ENCODE measurements around the gene CDCA5.

DNA sequence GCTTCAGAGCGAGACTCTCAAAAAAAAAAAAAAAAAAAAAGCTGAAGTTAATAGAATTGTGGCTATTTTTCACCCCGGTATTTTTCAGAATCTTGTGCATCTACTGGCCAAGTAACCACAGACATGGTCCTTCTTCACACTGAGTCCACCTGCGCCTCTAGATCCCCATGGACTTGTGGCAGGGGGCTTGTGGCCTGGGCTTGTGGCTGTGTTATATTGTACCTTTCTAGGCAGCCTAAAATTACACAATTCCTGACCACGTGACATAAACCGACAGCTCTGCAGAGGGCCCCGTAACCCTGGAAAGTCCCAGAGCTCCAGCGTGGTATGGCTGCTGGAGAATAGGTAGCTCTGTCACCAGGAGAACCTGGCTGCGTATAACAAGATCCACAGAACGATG is 14.6 kb downstream of the CDCA5 start:
- TF ChIP-seq, protein P1, sequence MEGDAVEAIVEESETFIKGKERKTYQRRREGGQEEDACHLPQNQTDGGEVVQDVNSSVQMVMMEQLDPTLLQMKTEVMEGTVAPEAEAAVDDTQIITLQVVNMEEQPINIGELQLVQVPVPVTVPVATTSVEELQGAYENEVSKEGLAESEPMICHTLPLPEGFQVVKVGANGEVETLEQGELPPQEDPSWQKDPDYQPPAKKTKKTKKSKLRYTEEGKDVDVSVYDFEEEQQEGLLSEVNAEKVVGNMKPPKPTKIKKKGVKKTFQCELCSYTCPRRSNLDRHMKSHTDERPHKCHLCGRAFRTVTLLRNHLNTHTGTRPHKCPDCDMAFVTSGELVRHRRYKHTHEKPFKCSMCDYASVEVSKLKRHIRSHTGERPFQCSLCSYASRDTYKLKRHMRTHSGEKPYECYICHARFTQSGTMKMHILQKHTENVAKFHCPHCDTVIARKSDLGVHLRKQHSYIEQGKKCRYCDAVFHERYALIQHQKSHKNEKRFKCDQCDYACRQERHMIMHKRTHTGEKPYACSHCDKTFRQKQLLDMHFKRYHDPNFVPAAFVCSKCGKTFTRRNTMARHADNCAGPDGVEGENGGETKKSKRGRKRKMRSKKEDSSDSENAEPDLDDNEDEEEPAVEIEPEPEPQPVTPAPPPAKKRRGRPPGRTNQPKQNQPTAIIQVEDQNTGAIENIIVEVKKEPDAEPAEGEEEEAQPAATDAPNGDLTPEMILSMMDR (IDR thresholded peaks at IDR 0.05), result no peak
- no peak for TF ChIP-seq POLR2A (IDR thresholded peaks at IDR 0.05)
